Karpas-422 (cell line): Measurements from ENCODE around the gene VPS33B. TPM values are rescaled to one million over a fixed set of nuclear protein-coding genes. Genes with fewer than 3 reads are reported as not detected.
A peak's percentile ranks its signal among the peaks of the same experiment; 100 is the strongest.

Experiments
- DNase-seq: peaks from one replicate; pipeline ENCODE4 v3.0.0-alpha.2; 2015
- H2AFZ ChIP-seq: fragments of 200-600 bp; sonication (generic); 2 replicates; pipeline ENCODE4 v1.6.1; 2014; ENCODE audit warnings: antibody characterized with exemption, low read length, mixed read lengths
- H3K27ac ChIP-seq: fragments of 200-600 bp; sonication (generic); 2 replicates; pipeline ENCODE4 v1.5.1; 2014; ENCODE audit warnings: mild to moderate bottlenecking, low read length, moderate library complexity
- H3K27me3 ChIP-seq: fragments of 200-600 bp; sonication (generic); 2 replicates; pipeline ENCODE4 v1.6.1; 2014; ENCODE audit warnings: low read length, mixed read lengths
- H3K36me3 ChIP-seq: fragments of 200-600 bp; sonication (generic); 2 replicates; pipeline ENCODE4 v1.6.1; 2014; ENCODE audit warnings: low read length, mixed read lengths; ENCODE audit not compliant: insufficient read depth
- H3K4me1 ChIP-seq: fragments of 200-600 bp; sonication (generic); 2 replicates; pipeline ENCODE4 v1.6.1; 2014; ENCODE audit warnings: mild to moderate bottlenecking, low read length, mixed read lengths
- H3K4me2 ChIP-seq: fragments of 200-600 bp; sonication (generic); 2 replicates; pipeline ENCODE4 v1.6.1; 2014; ENCODE audit warnings: low read length, low read depth, mild to moderate bottlenecking; ENCODE audit not compliant: poor library complexity, severe bottlenecking
- H3K4me3 ChIP-seq: fragments of 200-600 bp; sonication (generic); 2 replicates; pipeline ENCODE4 v1.5.1; 2014; ENCODE audit warnings: mild to moderate bottlenecking, antibody characterized with exemption, low read length, mixed read lengths
- H3K79me2 ChIP-seq: fragments of 200-600 bp; sonication (generic); 2 replicates; pipeline ENCODE4 v1.6.1; 2014; ENCODE audit warnings: mild to moderate bottlenecking, low read length, mixed read lengths
- H3K9ac ChIP-seq: fragments of 200-600 bp; sonication (generic); 2 replicates; pipeline ENCODE4 v1.6.0; 2014; ENCODE audit warnings: low read length
- H3K9me2 ChIP-seq: fragments of 200-600 bp; sonication (generic), shearing (Covaris generic); replicated peaks from 2 replicates; pipeline ENCODE4 v1.6.0; 2014; ENCODE audit warnings: mild to moderate bottlenecking, low read length, moderate library complexity; ENCODE audit not compliant: insufficient read depth
- H3K9me3 ChIP-seq: fragments of 300-700, 200-600 bp; sonication (generic); 2 replicates; pipeline ENCODE4 v1.6.1; 2014; ENCODE audit warnings: low read length, mixed read lengths
- H4K20me1 ChIP-seq: fragments of 200-600 bp; sonication (generic); 2 replicates; pipeline ENCODE4 v1.6.1; 2014; ENCODE audit warnings: mild to moderate bottlenecking, antibody characterized with exemption, low read length, low read depth; ENCODE audit not compliant: insufficient read depth
- total RNA-seq: library from RNA; depleted of rRNA; stranded (reverse); fragments of >200 nt; shearing (Covaris generic); gene quantifications from 2 replicates; pipeline ENCODE4 v1.2.3, GENCODE V29; 2014; ENCODE audit warnings: low replicate concordance

Gene VPS33B
- total RNA-seq, 1 experiment from 2014 or later, result 5.7 TPM

DNA sequence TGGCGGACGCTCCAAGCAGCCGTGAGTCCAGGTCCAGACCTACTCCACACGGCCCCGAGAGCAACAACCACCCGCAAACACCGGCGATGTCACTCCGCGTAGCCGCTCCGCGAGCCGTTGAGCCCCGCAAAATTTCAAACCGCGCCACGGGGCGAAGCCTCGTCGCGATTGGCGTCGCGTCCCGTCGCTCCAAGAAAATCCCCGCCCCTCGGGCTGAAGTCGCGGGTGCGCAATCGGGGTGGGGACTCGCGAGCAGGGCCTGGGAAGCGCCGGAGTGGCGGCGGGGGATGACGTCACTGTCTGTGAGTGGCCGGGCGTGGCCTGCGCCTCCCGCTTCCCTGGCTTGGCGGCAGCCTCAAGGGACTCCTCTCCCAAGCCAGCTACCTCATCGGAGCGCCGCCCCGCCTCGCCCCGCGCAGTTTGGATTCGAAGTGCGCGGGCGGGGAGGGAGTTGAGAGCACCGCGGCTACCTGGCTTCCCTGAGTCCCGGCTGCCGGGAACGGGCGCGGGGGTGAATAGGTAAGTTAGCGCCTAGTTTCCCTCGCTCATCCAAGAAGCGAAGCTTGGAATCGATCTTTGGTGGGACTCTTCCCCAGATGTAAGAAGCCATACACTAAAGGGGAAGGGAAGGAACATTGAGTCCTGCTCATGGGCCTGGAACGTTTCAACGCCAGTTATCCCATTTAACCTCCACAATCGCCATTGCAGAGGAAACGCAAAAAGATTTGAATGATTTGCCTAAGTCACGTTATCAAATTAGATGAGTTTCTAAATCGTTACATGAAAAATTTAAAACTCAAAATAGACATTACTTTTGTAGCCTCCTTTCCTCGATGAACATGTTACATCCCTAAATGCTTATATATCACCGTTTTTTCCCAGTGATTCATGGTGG, 27.7 kb downstream of the VPS33B start, which contains the start of gene PRC1:
TSS of gene PRC1 (minus strand) at position 119 of the 895 bp plus-strand sequence. CDS start at position 1, 118 bp downstream.
- DNase-seq, result peak; percentile 99
- peak within 1 kb of the TSS; percentile 80 for H3K4me3 ChIP-seq

DNA sequence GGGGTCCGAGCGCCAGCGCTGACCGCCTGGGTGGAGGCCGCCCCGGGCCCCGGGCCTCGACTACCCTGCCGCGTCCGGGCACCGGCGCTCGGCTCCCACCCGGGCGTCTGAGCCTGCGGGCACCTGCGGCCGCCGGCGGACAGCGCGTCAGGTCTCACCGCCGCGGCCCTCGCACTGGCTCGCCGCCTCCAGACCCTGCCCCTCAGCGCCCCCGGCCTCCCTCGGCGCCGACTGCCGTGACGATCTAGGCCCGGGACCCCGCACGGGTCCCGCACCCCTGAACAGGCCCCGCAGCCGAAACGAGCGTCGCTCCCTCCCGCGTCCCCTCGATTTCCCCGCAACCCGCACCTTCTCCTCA, 28.4 kb downstream of the VPS33B start:
- DNase-seq, result peak; percentile 61

More for the DNA sequence above, 27.7 kb downstream of the VPS33B start, which contains the start of gene PRC1:
- peaks cover 27% of the 10 kb centered on the region for H3K4me1 ChIP-seq
- no peaks in the 10 kb centered on the region for H3K9me2 ChIP-seq
- H3K36me3 ChIP-seq, result peaks cover 14% of the 10 kb centered on the region; the same call in 1 of the 2 replicates
- H2AFZ ChIP-seq, result peak within 1 kb of the TSS; percentile 59
- peak within 1 kb of the TSS; percentile 97 for H3K9ac ChIP-seq
- peaks cover 74% of the 10 kb centered on the region for H3K79me2 ChIP-seq
- H3K27me3 ChIP-seq, result no peaks in the 10 kb centered on the region
- H3K4me2 ChIP-seq, result peak within 1 kb of the TSS; percentile 85
- H3K27ac ChIP-seq, result peak within 1 kb of the TSS; percentile 68
- no peaks in the 10 kb centered on the region for H3K9me3 ChIP-seq
- H4K20me1 ChIP-seq, result no peaks in the 10 kb centered on the region

DNA sequence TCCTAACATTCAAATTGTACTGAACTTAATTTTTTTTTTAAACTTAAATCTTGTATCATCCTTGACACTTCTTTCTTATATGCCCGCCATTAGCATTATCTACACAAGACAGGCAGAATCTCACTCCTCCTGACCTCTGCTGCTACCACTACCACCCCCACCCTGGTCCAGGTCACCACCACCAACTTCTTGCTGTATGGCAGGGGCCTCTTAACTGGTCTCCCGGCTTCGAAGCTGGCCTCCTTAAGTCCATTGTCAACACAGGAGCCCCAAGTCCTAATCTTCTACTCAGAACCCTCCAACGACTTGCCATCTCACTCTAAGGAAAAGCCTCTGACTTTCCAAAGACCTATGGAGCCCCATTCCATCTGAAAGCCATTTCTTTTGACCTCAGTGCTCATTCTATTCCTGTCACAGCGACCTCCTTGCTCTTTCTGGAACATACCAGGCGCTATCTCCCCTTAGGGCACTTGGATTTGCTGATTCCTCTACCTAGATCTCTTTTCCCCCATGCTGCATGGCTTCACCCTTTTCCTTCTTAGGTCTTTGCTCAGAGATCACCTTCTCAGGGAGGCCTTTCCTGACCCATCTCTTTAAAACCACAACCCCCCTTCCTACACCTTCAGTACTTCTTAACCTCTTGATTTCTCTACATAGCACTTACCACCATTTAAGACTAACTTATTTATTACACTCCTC, 30.7 kb downstream of the VPS33B start:
- Histone ChIP-seq H3K79me2 (peaks cover 96% of the 10 kb centered on the region), H3K4me1 (peaks cover 54% of the 10 kb centered on the region), H3K9ac (no peak overlapping the region), H3K36me3 (no peaks in the 10 kb centered on the region), H4K20me1 (no peaks in the 10 kb centered on the region), H3K9me2 (no peaks in the 10 kb centered on the region), H3K4me2 (peak overlapping the region; percentile 85), H2AFZ (no peak overlapping the region), H3K4me3 (no peak overlapping the region; the same call in 1 of the 2 replicates), H3K27me3 (no peaks in the 10 kb centered on the region), H3K27ac (no peak overlapping the region), H3K9me3 (no peaks in the 10 kb centered on the region)
- DNase-seq, result no peak

More for the DNA sequence above, 28.4 kb downstream of the VPS33B start:
- Histone ChIP-seq H3K4me3 (peak overlapping the region; percentile 80), H3K9ac (peak overlapping the region; percentile 97), H4K20me1 (no peaks in the 10 kb centered on the region), H3K9me2 (no peaks in the 10 kb centered on the region), H3K9me3 (no peaks in the 10 kb centered on the region), H3K36me3 (peaks cover 11% of the 10 kb centered on the region; the same call in 1 of the 2 replicates), H3K79me2 (peaks cover 80% of the 10 kb centered on the region), H2AFZ (peak overlapping the region; percentile 4; the same call in 1 of the 2 replicates), H3K27me3 (no peaks in the 10 kb centered on the region), H3K4me2 (peak overlapping the region; percentile 85), H3K27ac (peak overlapping the region; percentile 58), H3K4me1 (peaks cover 34% of the 10 kb centered on the region)

DNA sequence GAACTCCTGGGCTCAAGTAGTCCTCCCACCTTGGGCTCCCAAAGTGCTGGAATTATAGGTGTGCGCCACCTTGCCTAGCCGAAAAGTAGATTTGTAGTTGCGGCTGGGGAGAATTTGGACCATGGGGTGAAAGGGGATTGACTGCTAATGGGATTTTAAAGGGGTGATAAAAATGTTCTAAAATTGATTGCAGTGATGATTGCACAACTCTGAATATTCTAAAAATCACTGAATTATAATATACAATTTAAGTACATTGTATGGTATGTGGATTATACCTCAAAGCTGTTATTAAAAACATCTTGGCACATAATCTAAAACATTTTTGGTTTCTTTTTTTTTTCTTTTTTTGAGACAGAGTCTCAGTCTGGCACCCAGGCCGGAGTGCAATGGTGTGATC, 31.9 kb downstream of the VPS33B start:
- Histone ChIP-seq H3K4me2 (no peak overlapping the region), H3K9me2 (no peaks in the 10 kb centered on the region), H4K20me1 (no peaks in the 10 kb centered on the region), H3K9ac (no peak overlapping the region), H3K27ac (no peak overlapping the region), H3K9me3 (no peaks in the 10 kb centered on the region), H3K36me3 (no peaks in the 10 kb centered on the region), H3K4me1 (peaks cover 51% of the 10 kb centered on the region), H3K4me3 (no peak overlapping the region), H2AFZ (no peak overlapping the region), H3K27me3 (no peaks in the 10 kb centered on the region), H3K79me2 (peaks cover 96% of the 10 kb centered on the region)
- DNase-seq, result no peak

GRCh38 chr15:90989040-90989768, 33.2 kb downstream of the VPS33B start:
- Histone ChIP-seq H3K36me3 (peaks cover 7% of the 10 kb centered on the region; the same call in 1 of the 2 replicates), H4K20me1 (no peaks in the 10 kb centered on the region), H3K4me3 (no peak overlapping the region; the same call in 1 of the 2 replicates), H3K4me1 (peaks cover 48% of the 10 kb centered on the region), H3K9ac (peak overlapping the region; percentile 30; the same call in 1 of the 2 replicates), H3K27ac (peak overlapping the region; percentile 58), H3K9me2 (no peaks in the 10 kb centered on the region), H3K9me3 (no peaks in the 10 kb centered on the region), H2AFZ (no peak overlapping the region), H3K27me3 (no peaks in the 10 kb centered on the region), H3K79me2 (peaks cover 98% of the 10 kb centered on the region), H3K4me2 (peak overlapping the region; percentile 45)
- peak; percentile 64 for DNase-seq

- no peaks in the 10 kb centered on the region for H4K20me1 ChIP-seq
- peak overlapping the region; percentile 30 for H3K9ac ChIP-seq
- H3K4me3 ChIP-seq, result no peak overlapping the region
- H3K9me3 ChIP-seq, result no peaks in the 10 kb centered on the region
- no peak overlapping the region for H2AFZ ChIP-seq
- no peak for DNase-seq
- H3K4me1 ChIP-seq, result peaks cover 48% of the 10 kb centered on the region
- peaks cover 98% of the 10 kb centered on the region for H3K79me2 ChIP-seq
- H3K36me3 ChIP-seq, result peaks cover 16% of the 10 kb centered on the region
- H3K27me3 ChIP-seq, result no peaks in the 10 kb centered on the region
- peak overlapping the region; percentile 45 for H3K4me2 ChIP-seq
- H3K9me2 ChIP-seq, result no peaks in the 10 kb centered on the region
- peak overlapping the region; percentile 58 for H3K27ac ChIP-seq
Observed at GRCh38 chr15:90988296-90988695, 34.1 kb downstream of the VPS33B start.

DNA sequence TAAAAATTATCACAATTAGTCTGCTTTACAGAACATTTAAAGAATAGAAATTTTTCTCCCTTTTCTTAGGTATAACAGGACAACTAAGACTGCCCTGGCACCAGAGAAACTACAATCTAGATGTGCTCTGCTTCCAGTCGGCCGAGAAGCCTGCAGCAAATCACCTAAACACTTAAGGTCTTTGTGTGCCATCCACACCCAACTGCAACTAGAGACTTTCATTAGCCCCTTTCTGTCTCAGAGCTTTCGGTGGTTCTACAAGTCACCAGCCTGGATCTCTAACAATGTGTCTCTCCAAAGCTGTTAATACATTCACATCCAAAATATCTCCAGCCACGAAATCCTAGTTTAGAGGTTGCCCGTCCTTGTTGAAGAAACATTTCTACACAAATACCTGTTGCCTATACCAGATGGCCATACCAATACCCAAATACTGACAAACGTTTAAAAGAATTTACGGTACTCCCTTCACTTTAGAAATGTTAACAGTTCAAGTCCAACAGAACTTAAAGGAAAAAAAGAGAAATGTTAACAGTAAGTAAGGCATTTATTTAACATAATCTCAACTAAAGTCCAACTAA, 34.7 kb downstream of the VPS33B start:
- no peaks in the 10 kb centered on the region for H4K20me1 ChIP-seq
- H3K79me2 ChIP-seq, result peaks cover 96% of the 10 kb centered on the region
- H3K4me2 ChIP-seq, result peak overlapping the region; percentile 45
- peaks cover 22% of the 10 kb centered on the region for H3K36me3 ChIP-seq
- no peaks in the 10 kb centered on the region for H3K27me3 ChIP-seq
- H2AFZ ChIP-seq, result no peak overlapping the region
- peak overlapping the region; percentile 30 for H3K9ac ChIP-seq
- DNase-seq, result no peak
- H3K4me3 ChIP-seq, result no peak overlapping the region
- no peaks in the 10 kb centered on the region for H3K9me2 ChIP-seq
- no peaks in the 10 kb centered on the region for H3K9me3 ChIP-seq
- peaks cover 44% of the 10 kb centered on the region for H3K4me1 ChIP-seq
- peak overlapping the region; percentile 58 for H3K27ac ChIP-seq
